GM12878 (cell line): Measurements from ENCODE around the gene NPAS3. TPM values are rescaled to one million over a fixed set of nuclear protein-coding genes. Genes with fewer than 3 reads are reported as not detected.

Source experiments
- ATAC-seq: fragments of 200-7000 bp; cut with Tn5 transposase; 3 replicates; pipeline ENCODE4 v1.9.1; 2020; ENCODE audit warnings: mild to moderate bottlenecking, moderate library complexity
- BruUV-seq: library from RNA; stranded (reverse); fragments of 400-500 nt; replicated peaks from 2 replicates; lab custom pipeline; 2021; lab: Mats Ljungman, UMichigan
- CTCF ChIA-PET: fragments of 300-600 bp; sonication (Branson Sonifier 250); formaldehyde crosslinking; extraction: SDS; loops from one replicate; lab custom pipeline; 2021; ENCODE audit warnings: inconsistent platforms; lab: Yijun Ruan, JAX
- POLR2A ChIA-PET: fragments of 350-600 bp; formaldehyde crosslinking; extraction: SDS; loops from one replicate; lab custom pipeline; 2021; ENCODE audit warnings: inconsistent platforms; lab: Charles Lee
- RAD21 ChIA-PET: fragments of 300-600 bp; sonication (Branson Sonifier 250); formaldehyde crosslinking; loops from one replicate; lab custom pipeline; 2023; ENCODE audit warnings: antibody characterized with exemption; ENCODE audit not compliant: unreplicated experiment; lab: Charles Lee
- SMC1A ChIA-PET: fragments of 300-600 bp; sonication (Branson Sonifier 250); formaldehyde crosslinking; loops from one replicate; lab custom pipeline; 2023; ENCODE audit not compliant: unreplicated experiment, uncharacterized antibody; lab: Charles Lee
- DNase-seq: peaks from one replicate; pipeline ENCODE4 v3.0.0-alpha.2; 2011; ENCODE audit warnings: low read depth, low spot score
- FAIRE-seq: peaks from 3 replicates; lab custom pipeline; 2011; peaks lifted over from hg19 to GRCh38; lab: Jason Lieb, UNC
- H2AFZ ChIP-seq: 2 replicates; pipeline ENCODE4 v1.6.0; 2011; ENCODE audit warnings: low read depth, low read length, control low read depth; ENCODE audit not compliant: control insufficient read depth
- H3K27ac ChIP-seq: 2 replicates; pipeline ENCODE4 v1.5.1; 2011; ENCODE audit warnings: control low read depth; ENCODE audit not compliant: control insufficient read depth, insufficient read depth
- H3K27me3 ChIP-seq, 2 experiments: replicated peaks in 1 of 2; 2 replicates each; pipeline versions ENCODE4 v1.6.0 to v1.6.1; 2011; ENCODE audit warnings: low read length in 1 of 2; ENCODE audit not compliant: control insufficient read depth in 2 of 2, insufficient read depth in 2 of 2
- H3K36me3 ChIP-seq, 2 experiments: 2 replicates each; pipeline ENCODE4 v1.5.1; 2011; ENCODE audit warnings: low read length in 1 of 2; ENCODE audit not compliant: control insufficient read depth in 2 of 2, insufficient read depth in 2 of 2
- H3K4me1 ChIP-seq: 2 replicates; pipeline ENCODE4 v1.6.1; 2011; ENCODE audit warnings: mild to moderate bottlenecking, low read length, moderate library complexity, mixed read lengths; ENCODE audit not compliant: control insufficient read depth, insufficient read depth
- H3K4me2 ChIP-seq: 2 replicates; pipeline ENCODE4 v1.6.0; 2011; ENCODE audit warnings: control low read depth; ENCODE audit not compliant: control insufficient read depth, insufficient read depth
- H3K4me3 ChIP-seq: fragments of 200-600 bp; sonication (generic); 2 replicates; pipeline ENCODE4 v1.5.1; 2016
- H3K79me2 ChIP-seq: 2 replicates; pipeline ENCODE4 v1.6.0; 2011; ENCODE audit warnings: low read length; ENCODE audit not compliant: control insufficient read depth, insufficient read depth
- H3K9ac ChIP-seq: 2 replicates; pipeline ENCODE4 v1.8.0; 2011; ENCODE audit warnings: low read length, control low read depth, mixed read lengths; ENCODE audit not compliant: control insufficient read depth, insufficient read depth
- H3K9me3 ChIP-seq: replicated peaks from 3 replicates; pipeline ENCODE4 v1.5.1; 2011; ENCODE audit warnings: mild to moderate bottlenecking, low read length; ENCODE audit not compliant: control insufficient read depth, insufficient read depth
- H4K20me1 ChIP-seq: 2 replicates; pipeline ENCODE4 v1.6.0; 2011; ENCODE audit not compliant: control insufficient read depth, insufficient read depth
- CBX5 ChIP-seq: sonication (generic); IDR thresholded peaks from 2 replicates; pipeline ENCODE4 v1.6.1; 2016; ENCODE audit warnings: low read depth, moderate library complexity, mild to moderate bottlenecking, inconsistent platforms
- EGR1 ChIP-seq, 2 experiments: IDR thresholded peaks; 1 replicate in 1 of 2; 2 replicates in 1 of 2; pipeline ENCODE4 v1.6.1; 2011 to 2012; ENCODE audit warnings: low read depth in 2 of 2, low read length in 2 of 2, borderline replicate concordance in 1 of 2, mild to moderate bottlenecking in 1 of 2, moderate library complexity in 1 of 2
- FOXK2 ChIP-seq: fragments of 450-650 bp; IDR thresholded peaks from 2 replicates; pipeline ENCODE4 v1.6.1; 2017; ENCODE audit warnings: mild to moderate bottlenecking, moderate library complexity
- MXI1 ChIP-seq: fragments of 150-350 bp; IDR thresholded peaks from 2 replicates; pipeline ENCODE4 v1.6.1; 2011; ENCODE audit warnings: low read depth, mild to moderate bottlenecking, inconsistent platforms, low read length, improper control_type of control experiment
- MYC ChIP-seq: IDR thresholded peaks from 2 replicates; pipeline ENCODE4 v1.6.1; 2011; ENCODE audit warnings: mild to moderate bottlenecking, low read length, moderate library complexity, inconsistent platforms; ENCODE audit not compliant: insufficient read depth, insufficient replicate concordance, insufficient read length, severe bottlenecking
- RBBP5 ChIP-seq: fragments of 200-600 bp; sonication (generic); conservative IDR thresholded peaks from 2 replicates; pipeline ENCODE4 v1.6.1; 2016
- RUNX3 ChIP-seq: IDR thresholded peaks from 2 replicates; pipeline ENCODE4 v1.6.1; 2012; ENCODE audit warnings: low read length, inconsistent platforms
- SMAD5 ChIP-seq: IDR thresholded peaks from 2 replicates; pipeline ENCODE4 v1.6.1; 2016; ENCODE audit warnings: antibody characterized with exemption, low read depth
- SREBF2 ChIP-seq: IDR thresholded peaks from 2 replicates; pipeline ENCODE4 v1.6.1; 2012; ENCODE audit warnings: mild to moderate bottlenecking, low read length
- TCF3 ChIP-seq: IDR thresholded peaks from 2 replicates; pipeline ENCODE4 v1.6.1; 2012; ENCODE audit warnings: low read depth, mild to moderate bottlenecking, low read length, borderline replicate concordance; ENCODE audit not compliant: insufficient read depth
- WGBS: methylation state at CpG from one replicate; pipeline ENCODE4 v1.1.6; 2016; ENCODE audit warnings: low lambda C conversion rate; ENCODE audit not compliant: insufficient replicate concordance, insufficient coverage; ENCODE audit errors: missing lambda C conversion rate; 5-methylcytosine and 5-hydroxymethylcytosine counted together
- in situ Hi-C: fragments of 300-500 bp; cut with MboI; formaldehyde crosslinking; loops from 9 replicates; pipeline ENCODE4 v1.14.3; 2018; ENCODE audit warnings: mixed read lengths
- intact Hi-C: fragments of 100-400 bp; cut with micrococcal nuclease; formaldehyde crosslinking; loops from one replicate; pipeline ENCODE4 v1.14.2; 2022; ENCODE audit not compliant: unreplicated experiment
- polyA plus RNA-seq, 11 experiments: library from polyadenylated mRNA; depleted of rRNA in 4 of 11; unstranded in 6 of 11; stranded (reverse) in 5 of 11; fragments of >200 nt; fragmentation: Nextera tagmentation in 4 of 11; fragmentation: Illumina TruSeq in 1 of 11; extraction: Ambion mirVana in 4 of 11; extraction: Trizol in 1 of 11; gene quantifications; 1 replicate in 1 of 11; 2 replicates in 10 of 11; pipeline versions ENCODE4 v1.2.1 to v1.2.3, GENCODE V29; 2011 to 2016; ENCODE audit warnings: inconsistent platforms in 2 of 11, missing spikeins in 2 of 11, low read depth in 1 of 11
- total RNA-seq, 4 experiments: library from RNA; depleted of rRNA in 3 of 4; stranded (reverse); fragments of >200 nt in 3 of 4; fragmentation: Illumina TruSeq in 1 of 4; extraction: Trizol in 1 of 4; gene quantifications; 2 replicates each; pipeline versions ENCODE4 v1.2.1 to v1.2.3, GENCODE V29; 2013 to 2021
- TF ChIP-seq, protein P1 (sequence below): fragments of 450-650 bp; IDR thresholded peaks from 2 replicates; pipeline ENCODE4 v1.6.1; 2016; ENCODE audit warnings: mild to moderate bottlenecking, moderate library complexity, borderline replicate concordance
- TF ChIP-seq, protein P2 (sequence below): fragments of 450-650 bp; IDR thresholded peaks from 2 replicates; pipeline ENCODE4 v1.6.1; 2016; ENCODE audit warnings: mild to moderate bottlenecking

The NPAS3 gene
- total and polyA plus RNA-seq, 10 of the 15 experiments (the other 5 are each of a cell fraction or from before 2014, with no cell fraction given): under 0.01 to 2.7 (median 0.03) TPM; not detected in 6

DNA sequence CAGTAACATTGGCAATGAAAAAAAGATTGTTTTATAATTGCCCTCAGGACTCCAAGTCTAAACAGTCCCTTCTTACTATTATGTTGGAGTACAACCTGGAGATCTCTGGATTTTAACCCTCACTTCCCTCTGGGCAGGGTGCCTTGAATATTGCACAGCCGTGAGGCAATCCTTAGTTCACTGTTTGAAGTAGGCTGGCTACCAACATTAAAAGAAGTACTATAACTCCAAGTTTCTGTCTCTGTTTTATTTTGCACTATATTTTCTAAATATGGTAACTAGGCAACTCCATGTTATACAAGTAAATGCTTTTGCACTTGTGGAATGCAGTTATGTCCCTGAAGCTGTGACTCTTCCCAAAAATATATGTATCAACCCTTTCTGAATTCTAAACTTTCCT lies 521.5 kb downstream of the NPAS3 start:
- no peak overlapping the region for H3K4me2 ChIP-seq
- no peak for DNase-seq
- no peak for ATAC-seq
- in situ Hi-C loops: no loop called here
- no peaks in the 10 kb centered on the region for H4K20me1 ChIP-seq
- BruUV-seq: no TSS peak
- no peaks in the 10 kb centered on the region for H3K4me1 ChIP-seq
- H2AFZ ChIP-seq: no peak overlapping the region
- ChIA-PET SMC1A (interaction anchor here (1.1 kb wide), 1 partner anchor 8 kb away, joined by 4 read pairs; no protein-coding TSS in a partner anchor), POLR2A (no interaction called here), CTCF (interaction anchor here (1.5 kb wide), 1 partner anchor 16 kb away, joined by 3 read pairs; no protein-coding TSS in a partner anchor), RAD21 (no interaction called here)
- no peaks in the 10 kb centered on the region for H3K36me3 ChIP-seq
- H3K27me3 ChIP-seq: no peaks in the 10 kb centered on the region
- H3K4me3 ChIP-seq: no peak overlapping the region
- FAIRE-seq: no peak
- TF ChIP-seq EGR1 (IDR thresholded peaks at IDR 0.05; ENCODE audit: borderline replicate concordance in 1 of 2, low read depth in 2 of 2, low read length in 2 of 2) (no peak), RBBP5 (no peak), CBX5 (no peak), FOXK2 (no peak), SREBF2 (no peak), RUNX3 (no peak), TCF3 (no peak), MYC (no peak), SMAD5 (no peak), MXI1 (no peak)
- TF ChIP-seq, protein P1, sequence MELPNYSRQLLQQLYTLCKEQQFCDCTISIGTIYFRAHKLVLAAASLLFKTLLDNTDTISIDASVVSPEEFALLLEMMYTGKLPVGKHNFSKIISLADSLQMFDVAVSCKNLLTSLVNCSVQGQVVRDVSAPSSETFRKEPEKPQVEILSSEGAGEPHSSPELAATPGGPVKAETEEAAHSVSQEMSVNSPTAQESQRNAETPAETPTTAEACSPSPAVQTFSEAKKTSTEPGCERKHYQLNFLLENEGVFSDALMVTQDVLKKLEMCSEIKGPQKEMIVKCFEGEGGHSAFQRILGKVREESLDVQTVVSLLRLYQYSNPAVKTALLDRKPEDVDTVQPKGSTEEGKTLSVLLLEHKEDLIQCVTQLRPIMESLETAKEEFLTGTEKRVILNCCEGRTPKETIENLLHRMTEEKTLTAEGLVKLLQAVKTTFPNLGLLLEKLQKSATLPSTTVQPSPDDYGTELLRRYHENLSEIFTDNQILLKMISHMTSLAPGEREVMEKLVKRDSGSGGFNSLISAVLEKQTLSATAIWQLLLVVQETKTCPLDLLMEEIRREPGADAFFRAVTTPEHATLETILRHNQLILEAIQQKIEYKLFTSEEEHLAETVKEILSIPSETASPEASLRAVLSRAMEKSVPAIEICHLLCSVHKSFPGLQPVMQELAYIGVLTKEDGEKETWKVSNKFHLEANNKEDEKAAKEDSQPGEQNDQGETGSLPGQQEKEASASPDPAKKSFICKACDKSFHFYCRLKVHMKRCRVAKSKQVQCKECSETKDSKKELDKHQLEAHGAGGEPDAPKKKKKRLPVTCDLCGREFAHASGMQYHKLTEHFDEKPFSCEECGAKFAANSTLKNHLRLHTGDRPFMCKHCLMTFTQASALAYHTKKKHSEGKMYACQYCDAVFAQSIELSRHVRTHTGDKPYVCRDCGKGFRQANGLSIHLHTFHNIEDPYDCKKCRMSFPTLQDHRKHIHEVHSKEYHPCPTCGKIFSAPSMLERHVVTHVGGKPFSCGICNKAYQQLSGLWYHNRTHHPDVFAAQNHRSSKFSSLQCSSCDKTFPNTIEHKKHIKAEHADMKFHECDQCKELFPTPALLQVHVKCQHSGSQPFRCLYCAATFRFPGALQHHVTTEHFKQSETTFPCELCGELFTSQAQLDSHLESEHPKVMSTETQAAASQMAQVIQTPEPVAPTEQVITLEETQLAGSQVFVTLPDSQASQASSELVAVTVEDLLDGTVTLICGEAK: no peak
- TF ChIP-seq, protein P2, sequence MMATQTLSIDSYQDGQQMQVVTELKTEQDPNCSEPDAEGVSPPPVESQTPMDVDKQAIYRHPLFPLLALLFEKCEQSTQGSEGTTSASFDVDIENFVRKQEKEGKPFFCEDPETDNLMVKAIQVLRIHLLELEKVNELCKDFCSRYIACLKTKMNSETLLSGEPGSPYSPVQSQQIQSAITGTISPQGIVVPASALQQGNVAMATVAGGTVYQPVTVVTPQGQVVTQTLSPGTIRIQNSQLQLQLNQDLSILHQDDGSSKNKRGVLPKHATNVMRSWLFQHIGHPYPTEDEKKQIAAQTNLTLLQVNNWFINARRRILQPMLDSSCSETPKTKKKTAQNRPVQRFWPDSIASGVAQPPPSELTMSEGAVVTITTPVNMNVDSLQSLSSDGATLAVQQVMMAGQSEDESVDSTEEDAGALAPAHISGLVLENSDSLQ: no peak
- intact Hi-C loops: no loop called here
- no peak overlapping the region for H3K27ac ChIP-seq
- no peak overlapping the region for H3K9ac ChIP-seq
- H3K9me3 ChIP-seq: no peaks in the 10 kb centered on the region
- WGBS: 0% methylated on average over 1 of the region's 1 CpG
- H3K79me2 ChIP-seq: no peaks in the 10 kb centered on the region
